Peyer's patch (tissue), 4 donors: ENCODE data around the gene BRMS1.

Source experiments
- POLR2A ChIP-seq, 2 donors: fragments of 450-650 bp; IDR thresholded peaks; one replicate each; pipeline ENCODE4 v1.5.1; 2017; ENCODE audit warnings: antibody characterized with exemption in 2 of 2, mild to moderate bottlenecking in 2 of 2, moderate library complexity in 2 of 2
- TF ChIP-seq, protein P1 (sequence below), 6 experiments: fragments of 450-650 bp in 4 of 6; fragments of 200-600 bp in 2 of 6; sonication (generic) in 1 of 6; IDR thresholded peaks; one replicate each; pipeline ENCODE4 v1.5.1; 2017 to 2019; ENCODE audit warnings: antibody characterized with exemption in 6 of 6, mild to moderate bottlenecking in 3 of 6, moderate library complexity in 1 of 6

GRCh38 chr11:66323684-66324083 is 21.2 kb downstream of the BRMS1 start:
- TF ChIP-seq, protein P1, sequence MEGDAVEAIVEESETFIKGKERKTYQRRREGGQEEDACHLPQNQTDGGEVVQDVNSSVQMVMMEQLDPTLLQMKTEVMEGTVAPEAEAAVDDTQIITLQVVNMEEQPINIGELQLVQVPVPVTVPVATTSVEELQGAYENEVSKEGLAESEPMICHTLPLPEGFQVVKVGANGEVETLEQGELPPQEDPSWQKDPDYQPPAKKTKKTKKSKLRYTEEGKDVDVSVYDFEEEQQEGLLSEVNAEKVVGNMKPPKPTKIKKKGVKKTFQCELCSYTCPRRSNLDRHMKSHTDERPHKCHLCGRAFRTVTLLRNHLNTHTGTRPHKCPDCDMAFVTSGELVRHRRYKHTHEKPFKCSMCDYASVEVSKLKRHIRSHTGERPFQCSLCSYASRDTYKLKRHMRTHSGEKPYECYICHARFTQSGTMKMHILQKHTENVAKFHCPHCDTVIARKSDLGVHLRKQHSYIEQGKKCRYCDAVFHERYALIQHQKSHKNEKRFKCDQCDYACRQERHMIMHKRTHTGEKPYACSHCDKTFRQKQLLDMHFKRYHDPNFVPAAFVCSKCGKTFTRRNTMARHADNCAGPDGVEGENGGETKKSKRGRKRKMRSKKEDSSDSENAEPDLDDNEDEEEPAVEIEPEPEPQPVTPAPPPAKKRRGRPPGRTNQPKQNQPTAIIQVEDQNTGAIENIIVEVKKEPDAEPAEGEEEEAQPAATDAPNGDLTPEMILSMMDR (IDR thresholded peaks at IDR 0.05), result no peak
- no peak for TF ChIP-seq POLR2A (IDR thresholded peaks at IDR 0.05)
